Measurements from ENCODE around the gene MOB1B.

The MOB1B gene

GRCh38 chr4:70948665-70949260 lies 46.6 kb downstream of the MOB1B start:
- H3K36me3 ChIP-seq (ENCODE audit: low read length) = no peaks in the 10 kb centered on the region
- no peaks in the 10 kb centered on the region for H3K9me3 ChIP-seq (ENCODE audit: insufficient read depth, low read length)
- H3K4me2 ChIP-seq (ENCODE audit: low read depth, low read length, poor library complexity, severe bottlenecking) = no peak overlapping the region
- no peak overlapping the region for H3K9ac ChIP-seq (ENCODE audit: low read length)
- H3K27me3 ChIP-seq (ENCODE audit: low read length) = no peaks in the 10 kb centered on the region
- no peaks in the 10 kb centered on the region for H4K20me1 ChIP-seq (ENCODE audit: low read depth, low read length)
- TF ChIP-seq EZH2phosphoT487 (conservative IDR thresholded peaks at IDR 0.05; ENCODE audit: low read length) (no peak), CTCF (IDR thresholded peaks at IDR 0.05; ENCODE audit: insufficient read depth, low read length, poor library complexity, severe bottlenecking) (no peak)
- no peaks in the 10 kb centered on the region for H3K9me2 ChIP-seq (replicated peaks; ENCODE audit: insufficient read depth, low read length)
- H3K27ac ChIP-seq (ENCODE audit: low read depth, low read length) = no peak overlapping the region
- H3K4me3 ChIP-seq (ENCODE audit: insufficient read depth, low read length, poor library complexity, severe bottlenecking) = no peak overlapping the region
- no peaks in the 10 kb centered on the region for H3F3A ChIP-seq (ENCODE audit: insufficient read depth)
- peaks cover 15% of the 10 kb centered on the region; the same call in 1 of the 2 replicates for H3K79me2 ChIP-seq (ENCODE audit: insufficient read depth, low read length)
- H2AFZ ChIP-seq (ENCODE audit: low read depth, low read length, severe bottlenecking) = no peak overlapping the region

GRCh38 chr4:70954032-70954431 lies 51.9 kb downstream of the MOB1B start:
- no peaks in the 10 kb centered on the region for H3K36me3 ChIP-seq (ENCODE audit: low read length)
- H3K9ac ChIP-seq (ENCODE audit: low read length) = no peak overlapping the region
- no peak for TF ChIP-seq CTCF (IDR thresholded peaks at IDR 0.05; ENCODE audit: insufficient read depth, low read length, poor library complexity, severe bottlenecking)
- no peak for TF ChIP-seq EZH2phosphoT487 (conservative IDR thresholded peaks at IDR 0.05; ENCODE audit: low read length)
- no peak overlapping the region for H3K4me3 ChIP-seq (ENCODE audit: insufficient read depth, low read length, poor library complexity, severe bottlenecking)
- H2AFZ ChIP-seq (ENCODE audit: low read depth, low read length, severe bottlenecking) = no peak overlapping the region
- no peak overlapping the region for H3K27ac ChIP-seq (ENCODE audit: low read depth, low read length)
- H3K9me2 ChIP-seq (replicated peaks; ENCODE audit: insufficient read depth, low read length) = no peaks in the 10 kb centered on the region
- H3K27me3 ChIP-seq (ENCODE audit: low read length) = no peaks in the 10 kb centered on the region
- no peaks in the 10 kb centered on the region for H4K20me1 ChIP-seq (ENCODE audit: low read depth, low read length)
- H3F3A ChIP-seq (ENCODE audit: insufficient read depth) = no peaks in the 10 kb centered on the region
- H3K9me3 ChIP-seq (ENCODE audit: insufficient read depth, low read length) = no peaks in the 10 kb centered on the region
- H3K4me2 ChIP-seq (ENCODE audit: low read depth, low read length, poor library complexity, severe bottlenecking) = no peak overlapping the region
- peaks cover 11% of the 10 kb centered on the region; the same call in 1 of the 2 replicates for H3K79me2 ChIP-seq (ENCODE audit: insufficient read depth, low read length)

- H3K4me2 ChIP-seq (ENCODE audit: low read depth, low read length, poor library complexity, severe bottlenecking) = no peak overlapping the region
- no peak overlapping the region for H2AFZ ChIP-seq (ENCODE audit: low read depth, low read length, severe bottlenecking)
- H3F3A ChIP-seq (ENCODE audit: insufficient read depth) = no peaks in the 10 kb centered on the region
- no peaks in the 10 kb centered on the region for H3K36me3 ChIP-seq (ENCODE audit: low read length)
- H3K4me3 ChIP-seq (ENCODE audit: insufficient read depth, low read length, poor library complexity, severe bottlenecking) = no peak overlapping the region
- H3K9me2 ChIP-seq (replicated peaks; ENCODE audit: insufficient read depth, low read length) = no peaks in the 10 kb centered on the region
- H3K79me2 ChIP-seq (ENCODE audit: insufficient read depth, low read length) = no peaks in the 10 kb centered on the region
- no peaks in the 10 kb centered on the region for H3K27me3 ChIP-seq (ENCODE audit: low read length)
- no peaks in the 10 kb centered on the region for H4K20me1 ChIP-seq (ENCODE audit: low read depth, low read length)
- no peaks in the 10 kb centered on the region for H3K9me3 ChIP-seq (ENCODE audit: insufficient read depth, low read length)
- no peak overlapping the region for H3K27ac ChIP-seq (ENCODE audit: low read depth, low read length)
- TF ChIP-seq EZH2phosphoT487 (conservative IDR thresholded peaks at IDR 0.05; ENCODE audit: low read length) = no peak
- no peak for TF ChIP-seq CTCF (IDR thresholded peaks at IDR 0.05; ENCODE audit: insufficient read depth, low read length, poor library complexity, severe bottlenecking)
- H3K9ac ChIP-seq (ENCODE audit: low read length) = no peak overlapping the region
Observed at GRCh38 chr4:70956549-70957210, 54.5 kb downstream of the MOB1B start.

Data from SU-DHL-6 (cell line).